Measurements from ENCODE around the gene C17orf78. TPM values are rescaled to one million over a fixed set of nuclear protein-coding genes. Genes with fewer than 3 reads are reported as not detected.
"Not testable (repeated sequence)": the region's sequence is repeated elsewhere in the genome, so short reads cannot be mapped to it uniquely, and the experiment has no call there.

The C17orf78 gene
- total RNA-seq, result not detected

GRCh38 chr17:37375706-37376105, at the start of gene C17orf78:
Gene C17orf78, plus strand, starts transcription at chr17:37375985. Its CDS starts 108 bp downstream, at chr17:37376093.
- DNase-seq, result no peak

- no peak for DNase-seq
Observed at GRCh38 chr17:37327341-37328090, 48.3 kb upstream of the C17orf78 start.

GRCh38 chr17:37338847-37339246, 36.9 kb upstream of the C17orf78 start:
- no peak for DNase-seq

- DNase-seq, result no peak
Observed at GRCh38 chr17:37339321-37339720, 36.5 kb upstream of the C17orf78 start.

GRCh38 chr17:37340804-37341203, 35.0 kb upstream of the C17orf78 start:
- no peak for DNase-seq

GRCh38 chr17:37342589-37342988, 33.2 kb upstream of the C17orf78 start:
- no peak for DNase-seq

- DNase-seq, result no peak
Observed at GRCh38 chr17:37344519-37344918, 31.3 kb upstream of the C17orf78 start.

- not testable (repeated sequence) for DNase-seq
Observed at GRCh38 chr17:37346863-37347402, 28.9 kb upstream of the C17orf78 start.

GRCh38 chr17:37356796-37357569, 18.8 kb upstream of the C17orf78 start:
- DNase-seq, result not testable (repeated sequence)

- peak; percentile 52 for DNase-seq
Observed at GRCh38 chr17:37358098-37358829, 17.5 kb upstream of the C17orf78 start.

- DNase-seq, result peak; percentile 89
Observed at GRCh38 chr17:37358830-37359681, 16.7 kb upstream of the C17orf78 start.

GRCh38 chr17:37359682-37360188, 16.1 kb upstream of the C17orf78 start:
- peak; percentile 35 for DNase-seq

- no peak for DNase-seq
Observed at GRCh38 chr17:37360632-37361031, 15.2 kb upstream of the C17orf78 start.

- no peak for DNase-seq
Observed at GRCh38 chr17:37361543-37361942, 14.2 kb upstream of the C17orf78 start.

GRCh38 chr17:37365589-37365988, 10.2 kb upstream of the C17orf78 start:
- no peak for DNase-seq

- no peak for DNase-seq
Observed at GRCh38 chr17:37368577-37368976, 7.2 kb upstream of the C17orf78 start.

- peak; percentile 53 for DNase-seq
Observed at GRCh38 chr17:37373530-37374159, 2.1 kb upstream of the C17orf78 start.

GRCh38 chr17:37382056-37382455, 6.3 kb downstream of the C17orf78 start:
- DNase-seq, result no peak

- no peak for DNase-seq
Observed at GRCh38 chr17:37384560-37385149, 8.9 kb downstream of the C17orf78 start.

GRCh38 chr17:37385474-37385990, 9.7 kb downstream of the C17orf78 start:
- DNase-seq, result no peak

All from occipital lobe (tissue), 2 donors.